GM12892 (cell line): Measurements from ENCODE around the gene FURIN.
"Not testable (repeated sequence)": the region's sequence is repeated elsewhere in the genome, so short reads cannot be mapped to it uniquely, and the experiment has no call there.

Experiments
- DNase-seq: peaks from one replicate; pipeline ENCODE4 v3.0.0; 2011; ENCODE audit not compliant: insufficient read length
- FAIRE-seq: peaks from 2 replicates; lab custom pipeline; 2011; peaks lifted over from hg19 to GRCh38; lab: Jason Lieb, UNC
- POLR2A ChIP-seq: IDR thresholded peaks from 2 replicates; pipeline ENCODE4 v1.6.1; 2011; ENCODE audit warnings: low read depth, low read length, control low read depth
- POLR2AphosphoS5 ChIP-seq: IDR thresholded peaks from 2 replicates; pipeline ENCODE4 v1.6.1; 2011; ENCODE audit warnings: low read depth, low read length, control low read depth
- TAF1 ChIP-seq: IDR thresholded peaks from 2 replicates; pipeline ENCODE4 v1.6.1; 2011; ENCODE audit warnings: low read depth, mild to moderate bottlenecking, control low read depth, low read length, borderline replicate concordance

FURIN gene

DNA sequence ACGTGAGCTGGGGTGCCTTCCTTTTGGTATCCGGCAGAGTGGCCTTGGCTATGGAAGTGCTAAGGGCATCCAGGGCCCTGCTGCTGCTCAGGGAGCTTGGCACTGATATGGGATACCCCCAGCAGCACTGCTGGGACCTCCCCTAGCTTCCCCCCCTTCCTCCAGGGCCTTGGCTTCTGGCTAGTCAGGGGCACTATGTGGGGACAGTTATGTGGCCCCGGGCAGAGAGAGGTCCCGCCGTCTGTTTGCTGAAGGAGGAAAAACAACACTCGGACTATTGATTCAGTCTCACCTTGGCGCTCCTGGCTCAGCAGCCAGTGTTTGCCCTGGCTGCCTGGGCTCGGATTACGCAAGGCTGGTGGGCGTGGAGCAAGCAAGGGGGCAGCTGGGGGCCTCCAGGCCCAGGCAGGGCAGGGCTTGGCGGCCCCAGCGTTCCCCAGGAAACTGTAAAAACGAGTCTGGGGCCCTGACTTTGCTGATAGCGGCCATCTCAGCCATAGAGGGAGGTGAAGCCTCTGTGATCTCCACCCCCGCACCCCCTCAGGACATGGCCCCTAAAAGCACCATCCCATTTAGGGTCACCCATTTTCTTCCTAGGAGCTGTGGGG lies 5.7 kb downstream of the FURIN start:
- DNase-seq: no peak
- no peak for TF ChIP-seq POLR2A
- TF ChIP-seq POLR2AphosphoS5: no peak
- no peak for TF ChIP-seq TAF1
- no peak for FAIRE-seq

DNA sequence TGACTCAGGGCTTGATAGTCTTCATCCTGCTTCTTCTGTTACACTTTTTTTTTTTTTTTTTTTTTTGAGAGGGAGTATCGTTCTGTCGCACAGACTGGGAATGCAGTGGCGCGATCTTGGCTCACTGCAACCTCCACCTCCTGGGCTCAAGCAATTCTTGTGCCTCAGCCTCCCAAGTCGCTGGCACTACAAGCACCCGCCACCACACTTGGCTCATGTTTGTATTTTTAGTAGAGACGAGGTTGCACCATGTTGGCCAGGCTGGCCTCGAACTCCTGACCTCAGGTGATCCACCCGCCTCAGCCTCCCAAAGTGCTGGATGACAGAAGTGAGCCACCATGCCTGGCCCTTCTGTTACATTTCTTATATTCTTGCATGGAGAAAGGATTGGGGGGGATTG lies 6.6 kb downstream of the FURIN start:
- not testable (repeated sequence) for FAIRE-seq, DNase-seq

DNA sequence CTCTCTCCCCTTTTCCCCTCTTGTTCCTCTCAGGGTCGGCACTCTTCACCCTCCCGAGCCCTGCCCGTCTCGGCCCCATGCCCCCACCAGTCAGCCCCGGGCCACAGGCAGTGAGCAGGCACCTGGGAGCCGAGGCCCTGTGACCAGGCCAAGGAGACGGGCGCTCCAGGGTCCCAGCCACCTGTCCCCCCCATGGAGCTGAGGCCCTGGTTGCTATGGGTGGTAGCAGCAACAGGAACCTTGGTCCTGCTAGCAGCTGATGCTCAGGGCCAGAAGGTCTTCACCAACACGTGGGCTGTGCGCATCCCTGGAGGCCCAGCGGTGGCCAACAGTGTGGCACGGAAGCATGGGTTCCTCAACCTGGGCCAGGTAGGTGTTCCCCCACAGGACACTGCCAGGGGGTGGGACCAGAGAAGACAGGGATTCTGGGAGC lies 7.2 kb downstream of the FURIN start:
- TF ChIP-seq POLR2AphosphoS5: no peak
- no peak for TF ChIP-seq TAF1
- no peak for TF ChIP-seq POLR2A
- DNase-seq (no peak), FAIRE-seq (no peak)

DNA sequence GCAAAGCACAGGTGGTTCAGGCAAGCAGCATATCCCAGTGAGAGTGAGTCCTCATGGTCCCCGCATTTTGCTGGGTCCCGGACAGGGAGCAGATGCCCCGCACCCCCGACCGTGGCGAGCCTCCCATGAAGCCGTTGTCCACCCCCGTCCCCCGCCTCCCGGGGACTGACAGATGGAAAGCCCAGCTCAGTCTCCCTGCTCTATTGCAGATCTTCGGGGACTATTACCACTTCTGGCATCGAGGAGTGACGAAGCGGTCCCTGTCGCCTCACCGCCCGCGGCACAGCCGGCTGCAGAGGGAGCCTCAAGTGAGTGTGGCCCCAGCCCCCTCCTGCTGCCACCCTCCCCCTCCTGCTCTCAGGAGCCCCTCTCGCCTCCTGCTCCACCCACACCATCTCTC lies 7.7 kb downstream of the FURIN start:
- DNase-seq: no peak
- no peak for TF ChIP-seq POLR2A
- TF ChIP-seq TAF1: no peak
- TF ChIP-seq POLR2AphosphoS5: no peak
- no peak for FAIRE-seq

DNA sequence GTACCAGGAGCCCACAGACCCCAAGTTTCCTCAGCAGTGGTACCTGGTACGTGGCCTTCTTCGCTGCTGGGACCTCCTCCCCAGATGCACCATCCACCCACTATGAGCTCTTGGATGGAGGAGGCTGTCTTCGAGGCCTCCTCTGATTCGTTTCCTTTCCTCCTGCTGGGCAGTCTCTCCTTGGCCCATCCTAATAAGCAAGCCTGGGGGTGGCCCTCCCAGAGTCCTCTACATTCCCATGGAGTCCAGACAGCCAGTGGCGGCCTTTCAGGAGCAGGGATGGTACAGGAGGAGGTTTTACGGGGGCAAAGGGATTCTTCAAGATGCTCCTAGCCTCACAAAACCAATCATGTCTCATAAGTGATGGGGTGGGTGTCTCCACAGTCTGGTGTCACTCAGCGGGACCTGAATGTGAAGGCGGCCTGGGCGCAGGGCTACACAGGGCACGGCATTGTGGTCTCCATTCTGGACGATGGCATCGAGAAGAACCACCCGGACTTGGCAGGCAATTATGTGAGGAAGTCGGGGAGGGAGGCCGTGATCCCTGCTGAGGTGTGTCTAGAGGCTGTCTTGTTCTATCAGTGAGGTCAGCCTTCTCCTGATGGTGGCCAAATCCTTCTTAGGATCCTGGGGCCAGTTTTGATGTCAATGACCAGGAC lies 8.3 kb downstream of the FURIN start:
- DNase-seq (no peak), FAIRE-seq (no peak)

DNA sequence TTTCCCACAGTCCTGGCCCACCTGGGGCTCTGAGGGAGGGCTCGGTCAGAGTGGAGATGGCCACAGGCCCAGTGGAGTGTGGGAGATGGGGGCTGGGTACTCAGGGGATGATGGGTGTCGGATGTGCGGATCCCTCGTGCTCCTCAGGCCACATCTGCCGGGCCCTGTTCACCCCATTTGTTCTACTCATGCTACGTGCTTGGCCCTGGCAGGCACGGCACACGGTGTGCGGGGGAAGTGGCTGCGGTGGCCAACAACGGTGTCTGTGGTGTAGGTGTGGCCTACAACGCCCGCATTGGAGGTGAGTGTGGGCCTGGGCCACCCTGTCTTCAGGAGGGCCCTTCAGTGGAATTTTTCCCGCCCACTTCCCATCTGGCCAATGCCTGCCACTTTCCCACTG lies 8.9 kb downstream of the FURIN start:
- DNase-seq (no peak), FAIRE-seq (no peak)
- TF ChIP-seq TAF1 (no peak), POLR2A (no peak), POLR2AphosphoS5 (no peak)

More for the DNA sequence above, 8.3 kb downstream of the FURIN start:
- no peak for TF ChIP-seq POLR2AphosphoS5
- no peak for TF ChIP-seq TAF1
- TF ChIP-seq POLR2A: no peak

DNA sequence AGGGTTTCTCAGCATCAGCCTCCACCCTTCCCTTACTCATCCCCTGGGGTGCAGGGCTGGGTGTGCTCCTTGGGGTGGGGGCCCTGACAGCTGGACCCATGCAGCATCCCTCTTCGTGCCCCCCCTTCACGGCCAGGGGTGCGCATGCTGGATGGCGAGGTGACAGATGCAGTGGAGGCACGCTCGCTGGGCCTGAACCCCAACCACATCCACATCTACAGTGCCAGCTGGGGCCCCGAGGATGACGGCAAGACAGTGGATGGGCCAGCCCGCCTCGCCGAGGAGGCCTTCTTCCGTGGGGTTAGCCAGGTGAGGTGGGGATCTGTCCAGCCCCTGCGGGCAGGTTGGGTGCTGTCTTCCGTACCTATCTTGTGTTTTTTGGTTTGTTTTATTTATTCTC lies 9.6 kb downstream of the FURIN start:
- no peak for FAIRE-seq
- no peak for DNase-seq

DNA sequence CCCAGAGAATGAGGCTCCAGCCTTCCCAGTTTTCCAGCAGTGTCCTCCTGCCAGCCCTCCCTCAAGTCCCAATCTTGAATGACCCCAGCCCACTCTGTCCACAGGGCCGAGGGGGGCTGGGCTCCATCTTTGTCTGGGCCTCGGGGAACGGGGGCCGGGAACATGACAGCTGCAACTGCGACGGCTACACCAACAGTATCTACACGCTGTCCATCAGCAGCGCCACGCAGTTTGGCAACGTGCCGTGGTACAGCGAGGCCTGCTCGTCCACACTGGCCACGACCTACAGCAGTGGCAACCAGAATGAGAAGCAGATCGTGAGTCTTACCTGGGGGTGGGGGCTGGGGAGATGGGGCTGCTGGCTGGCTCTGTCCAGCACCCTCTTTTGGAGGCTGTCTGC lies 10.3 kb downstream of the FURIN start:
- DNase-seq: no peak
- no peak for TF ChIP-seq POLR2AphosphoS5
- TF ChIP-seq POLR2A: no peak
- no peak for TF ChIP-seq TAF1
- FAIRE-seq: no peak

More for the DNA sequence above, 9.6 kb downstream of the FURIN start:
- TF ChIP-seq POLR2AphosphoS5 (no peak), POLR2A (no peak), TAF1 (no peak)

DNA sequence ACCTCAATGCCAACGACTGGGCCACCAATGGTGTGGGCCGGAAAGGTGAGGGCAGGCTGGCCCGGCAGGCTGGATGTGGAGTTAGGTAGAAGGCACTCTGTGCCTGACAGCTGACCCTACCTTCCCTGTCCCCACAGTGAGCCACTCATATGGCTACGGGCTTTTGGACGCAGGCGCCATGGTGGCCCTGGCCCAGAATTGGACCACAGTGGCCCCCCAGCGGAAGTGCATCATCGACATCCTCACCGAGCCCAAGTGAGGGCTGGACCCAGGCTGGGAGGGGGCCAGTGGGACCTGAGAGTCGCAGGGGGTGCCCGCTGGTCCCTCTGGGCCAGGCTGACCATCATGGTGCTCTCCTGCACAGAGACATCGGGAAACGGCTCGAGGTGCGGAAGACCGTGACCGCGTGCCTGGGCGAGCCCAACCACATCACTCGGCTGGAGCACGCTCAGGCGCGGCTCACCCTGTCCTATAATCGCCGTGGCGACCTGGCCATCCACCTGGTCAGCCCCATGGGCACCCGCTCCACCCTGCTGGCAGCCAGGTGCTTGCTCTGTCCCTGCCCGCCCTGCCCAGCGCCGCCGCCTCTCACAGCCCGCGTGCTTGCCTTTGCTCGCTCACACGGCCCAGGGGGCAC lies 11.5 kb downstream of the FURIN start:
- DNase-seq: no peak
- no peak for FAIRE-seq
- no peak for TF ChIP-seq TAF1
- TF ChIP-seq POLR2A: no peak
- TF ChIP-seq POLR2AphosphoS5: no peak

DNA sequence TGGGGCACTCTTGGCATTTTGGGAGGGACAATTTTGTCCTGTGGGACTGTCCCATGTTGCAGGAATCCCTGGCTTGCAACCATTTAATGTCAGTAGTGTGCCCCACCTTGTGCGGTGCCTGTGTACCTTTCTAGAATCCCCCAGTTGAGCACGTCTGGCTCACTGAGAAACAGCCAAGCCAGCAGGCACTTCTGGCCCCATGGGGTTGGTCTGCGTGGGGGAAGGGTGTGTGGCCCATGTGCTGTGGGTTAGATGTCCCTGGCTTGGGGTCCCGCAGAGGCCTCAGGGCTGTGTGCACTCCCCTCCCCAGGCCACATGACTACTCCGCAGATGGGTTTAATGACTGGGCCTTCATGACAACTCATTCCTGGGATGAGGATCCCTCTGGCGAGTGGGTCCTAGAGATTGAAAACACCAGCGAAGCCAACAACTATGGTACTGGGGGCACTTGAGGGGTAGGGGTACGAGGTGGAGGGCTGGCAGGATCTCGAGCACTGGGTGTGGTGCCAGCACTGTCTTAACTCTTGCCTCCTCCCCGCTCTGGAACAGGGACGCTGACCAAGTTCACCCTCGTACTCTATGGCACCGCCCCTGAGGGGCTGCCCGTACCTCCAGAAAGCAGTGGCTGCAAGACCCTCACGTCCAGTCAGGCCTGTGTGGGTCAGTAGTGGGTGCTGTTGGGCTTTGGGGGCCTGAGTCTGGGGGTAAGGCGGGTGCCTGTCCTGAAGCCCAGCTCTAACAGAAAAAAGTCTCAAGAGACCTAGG lies 12.2 kb downstream of the FURIN start:
- FAIRE-seq: no peak
- TF ChIP-seq POLR2A: no peak
- no peak for TF ChIP-seq TAF1
- TF ChIP-seq POLR2AphosphoS5: no peak
- DNase-seq: no peak

DNA sequence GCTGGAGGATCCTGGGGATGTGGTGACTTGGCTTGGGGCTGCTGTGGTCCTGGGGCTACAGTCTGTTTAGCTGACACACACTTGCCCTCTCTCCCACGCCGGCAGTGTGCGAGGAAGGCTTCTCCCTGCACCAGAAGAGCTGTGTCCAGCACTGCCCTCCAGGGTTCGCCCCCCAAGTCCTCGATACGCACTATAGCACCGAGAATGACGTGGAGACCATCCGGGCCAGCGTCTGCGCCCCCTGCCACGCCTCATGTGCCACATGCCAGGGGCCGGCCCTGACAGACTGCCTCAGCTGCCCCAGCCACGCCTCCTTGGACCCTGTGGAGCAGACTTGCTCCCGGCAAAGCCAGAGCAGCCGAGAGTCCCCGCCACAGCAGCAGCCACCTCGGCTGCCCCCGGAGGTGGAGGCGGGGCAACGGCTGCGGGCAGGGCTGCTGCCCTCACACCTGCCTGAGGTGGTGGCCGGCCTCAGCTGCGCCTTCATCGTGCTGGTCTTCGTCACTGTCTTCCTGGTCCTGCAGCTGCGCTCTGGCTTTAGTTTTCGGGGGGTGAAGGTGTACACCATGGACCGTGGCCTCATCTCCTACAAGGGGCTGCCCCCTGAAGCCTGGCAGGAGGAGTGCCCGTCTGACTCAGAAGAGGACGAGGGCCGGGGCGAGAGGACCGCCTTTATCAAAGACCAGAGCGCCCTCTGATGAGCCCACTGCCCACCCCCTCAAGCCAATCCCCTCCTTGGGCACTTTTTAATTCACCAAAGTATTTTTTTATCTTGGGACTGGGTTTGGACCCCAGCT lies 13.0 kb downstream of the FURIN start:
- no peak for DNase-seq
- TF ChIP-seq POLR2AphosphoS5 (no peak), TAF1 (no peak), POLR2A (no peak)
- no peak for FAIRE-seq

DNA sequence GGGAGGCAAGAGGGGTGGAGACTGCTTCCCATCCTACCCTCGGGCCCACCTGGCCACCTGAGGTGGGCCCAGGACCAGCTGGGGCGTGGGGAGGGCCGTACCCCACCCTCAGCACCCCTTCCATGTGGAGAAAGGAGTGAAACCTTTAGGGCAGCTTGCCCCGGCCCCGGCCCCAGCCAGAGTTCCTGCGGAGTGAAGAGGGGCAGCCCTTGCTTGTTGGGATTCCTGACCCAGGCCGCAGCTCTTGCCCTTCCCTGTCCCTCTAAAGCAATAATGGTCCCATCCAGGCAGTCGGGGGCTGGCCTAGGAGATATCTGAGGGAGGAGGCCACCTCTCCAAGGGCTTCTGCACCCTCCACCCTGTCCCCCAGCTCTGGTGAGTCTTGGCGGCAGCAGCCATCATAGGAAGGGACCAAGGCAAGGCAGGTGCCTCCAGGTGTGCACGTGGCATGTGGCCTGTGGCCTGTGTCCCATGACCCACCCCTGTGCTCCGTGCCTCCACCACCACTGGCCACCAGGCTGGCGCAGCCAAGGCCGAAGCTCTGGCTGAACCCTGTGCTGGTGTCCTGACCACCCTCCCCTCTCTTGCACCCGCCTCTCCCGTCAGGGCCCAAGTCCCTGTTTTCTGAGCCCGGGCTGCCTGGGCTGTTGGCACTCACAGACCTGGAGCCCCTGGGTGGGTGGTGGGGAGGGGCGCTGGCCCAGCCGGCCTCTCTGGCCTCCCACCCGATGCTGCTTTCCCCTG lies 13.8 kb downstream of the FURIN start:
- TF ChIP-seq TAF1: no peak
- peak; percentile 47 for TF ChIP-seq POLR2A
- no peak for FAIRE-seq
- DNase-seq: no peak
